Measurements from ENCODE around the gene IL27RA. TPM values are rescaled to one million over a fixed set of nuclear protein-coding genes. Genes with fewer than 3 reads are reported as not detected.
A peak's percentile ranks its signal among the peaks of the same experiment; 100 is the strongest.

The IL27RA gene
- total RNA-seq, 4 donors from 2014 or later, result 3.0 to 5.5 (median 4.5) TPM

- no peaks in the 10 kb centered on the region for H3K36me3 ChIP-seq
- H3K27me3 ChIP-seq, result no peaks in the 10 kb centered on the region
- H3K9me3 ChIP-seq, result no peaks in the 10 kb centered on the region
- DNase-seq (ENCODE audit: extremely low spot score), result no peak
- H3K4me1 ChIP-seq, result peaks cover 18 to 37% (median 37%) of the 10 kb centered on the region in 4 donors
- H3K4me3 ChIP-seq, result no peak overlapping the region
- intact Hi-C loops (cut with DNase I), result loop anchor here (5.0 to 10.0 kb wide), 2 partner anchors 67 to 286 kb away; partner anchors contain the start of gene ASF1B
- WGBS, result 97% methylated on average over 28 of the region's 43 CpGs
- no peak overlapping the region for H3K27ac ChIP-seq (replicated peaks in 1 of 4)
- no peak for TF ChIP-seq POLR2AphosphoS5 (IDR thresholded peaks at IDR 0.05)
- TF ChIP-seq CTCF (IDR thresholded peaks at IDR 0.05), result no peak
- TF ChIP-seq POLR2A (IDR thresholded peaks at IDR 0.05; ENCODE audit: low read depth), result no peak
- TF ChIP-seq EP300 (IDR thresholded peaks at IDR 0.05), result no peak
Observed at GRCh38 chr19:14070268-14071050, 38.9 kb downstream of the IL27RA start.

- WGBS, result 0% methylated on average over 7 of the region's 51 CpGs
- TF ChIP-seq POLR2AphosphoS5 (IDR thresholded peaks at IDR 0.05) (no peak), EP300 (IDR thresholded peaks at IDR 0.05) (no peak), POLR2A (IDR thresholded peaks at IDR 0.05; ENCODE audit: low read depth) (no peak)
- no peak for DNase-seq (ENCODE audit: extremely low spot score)
Observed at GRCh38 chr19:14072535-14073260, 41.1 kb downstream of the IL27RA start, which contains the start of gene MISP3. Gene MISP3 (plus strand): TSS chr19:14072786. CDS start chr19:14073310, 524 bp downstream.

GRCh38 chr19:14073261-14073924 lies 41.8 kb downstream of the IL27RA start:
- TF ChIP-seq POLR2AphosphoS5 (IDR thresholded peaks at IDR 0.05) (peak; percentile 38 to 81), CTCF (IDR thresholded peaks at IDR 0.05) (peak; percentile 37 to 85 (median 67)), EP300 (IDR thresholded peaks at IDR 0.05) (no peak)
- Histone ChIP-seq H3K9me3 (no peaks in the 10 kb centered on the region), H3K4me3 (peak overlapping the region; percentile 64 to 81 (median 75)), H3K27me3 (no peaks in the 10 kb centered on the region), H3K4me1 (peaks cover 25 to 45% (median 43%) of the 10 kb centered on the region in 4 donors), H3K36me3 (no peaks in the 10 kb centered on the region), H3K27ac (replicated peaks in 1 of 4) (peak overlapping the region; percentile 86 to 94 (median 89))
- no CpG with 5 or more reads among the region's 106 CpGs for WGBS
- intact Hi-C loops (cut with DNase I), result loop anchor here (2.0 to 10.0 kb wide), 3 partner anchors 45 to 289 kb away; partner anchors contain the start of gene ASF1B
- DNase-seq (ENCODE audit: extremely low spot score), result no peak

More at GRCh38 chr19:14072535-14073260, 41.1 kb downstream of the IL27RA start, which contains the start of gene MISP3:
- H3K4me3 ChIP-seq, result peak within 1 kb of the TSS; percentile 64 to 81 (median 75)
- no peaks in the 10 kb centered on the region for H3K9me3 ChIP-seq
- no peaks in the 10 kb centered on the region for H3K27me3 ChIP-seq
- peak within 1 kb of the TSS; percentile 86 to 94 (median 89) for H3K27ac ChIP-seq (replicated peaks in 1 of 4)
- intact Hi-C loops (cut with DNase I), result loop anchor here (1.0 to 10.0 kb wide), 4 partner anchors 46 to 288 kb away; partner anchors contain the start of gene ASF1B
- H3K36me3 ChIP-seq, result no peaks in the 10 kb centered on the region
- H3K4me1 ChIP-seq, result peaks cover 25 to 45% (median 43%) of the 10 kb centered on the region in 4 donors

GRCh38 chr19:14073925-14074838 lies 42.6 kb downstream of the IL27RA start:
- no peaks in the 10 kb centered on the region for H3K27me3 ChIP-seq
- H3K27ac ChIP-seq (replicated peaks in 1 of 4), result peak overlapping the region; percentile 86 to 94 (median 89)
- H3K9me3 ChIP-seq, result no peaks in the 10 kb centered on the region
- H3K4me1 ChIP-seq, result peaks cover 25 to 45% (median 43%) of the 10 kb centered on the region in 4 donors
- DNase-seq (ENCODE audit: extremely low spot score), result no peak
- 0% methylated on average over 12 of the region's 44 CpGs for WGBS
- peak overlapping the region; percentile 64 to 81 (median 75) for H3K4me3 ChIP-seq
- no peak for TF ChIP-seq EP300 (IDR thresholded peaks at IDR 0.05)
- no peak for TF ChIP-seq POLR2A (IDR thresholded peaks at IDR 0.05; ENCODE audit: low read depth)
- peak in 1 of 3 experiments; percentile 1 for TF ChIP-seq CTCF (IDR thresholded peaks at IDR 0.05)
- TF ChIP-seq POLR2AphosphoS5 (IDR thresholded peaks at IDR 0.05), result no peak
- intact Hi-C loops (cut with DNase I), result loop anchor here (2.0 to 10.0 kb wide), 4 partner anchors 45 to 289 kb away; partner anchors contain the start of genes ASF1B and RFX1
- no peaks in the 10 kb centered on the region for H3K36me3 ChIP-seq

Measured in esophagus muscularis mucosa (tissue), 4 donors.